RWPE2 (cell line): ENCODE data around the gene NSD1.
A peak's percentile ranks its signal among the peaks of the same experiment; 100 is the strongest.

Experiments used
- ATAC-seq: fragments of 200-7000 bp; cut with Tn5 transposase; 3 replicates; pipeline ENCODE4 v1.9.1; 2021; ENCODE audit warnings: low read depth
- DNase-seq: peaks from one replicate; pipeline ENCODE4 v3.0.0-alpha.2; 2020; ENCODE audit warnings: low spot score
- H3K27ac ChIP-seq: fragments of 450-650 bp; 2 replicates; pipeline ENCODE4 v1.5.1; 2017; ENCODE audit warnings: mild to moderate bottlenecking; ENCODE audit not compliant: poor library complexity, severe bottlenecking
- H3K27me3 ChIP-seq: fragments of 250-450 bp; sonication (Bioruptor Pico); 2 replicates; pipeline ENCODE4 v1.5.1; 2021; ENCODE audit warnings: mild to moderate bottlenecking, moderate library complexity; ENCODE audit not compliant: insufficient read depth, poor library complexity, severe bottlenecking
- H3K36me3 ChIP-seq: fragments of 250-450 bp; sonication (Bioruptor Pico); 2 replicates; pipeline ENCODE4 v1.5.1; 2020; ENCODE audit warnings: low read depth, mild to moderate bottlenecking, moderate library complexity
- H3K4me1 ChIP-seq: fragments of 250-450 bp; sonication (Bioruptor Pico); 2 replicates; pipeline ENCODE4 v1.5.1; 2021; ENCODE audit warnings: mild to moderate bottlenecking, moderate library complexity; ENCODE audit not compliant: insufficient read depth, poor library complexity, severe bottlenecking
- H3K4me3 ChIP-seq: fragments of 250-450 bp; sonication (Bioruptor Pico); 2 replicates; pipeline ENCODE4 v1.5.1; 2021; ENCODE audit warnings: mild to moderate bottlenecking, moderate library complexity; ENCODE audit not compliant: severe bottlenecking
- H3K9me3 ChIP-seq: fragments of 250-450 bp; sonication (Bioruptor Pico); 2 replicates; pipeline ENCODE4 v1.5.1; 2021; ENCODE audit warnings: mild to moderate bottlenecking, moderate library complexity; ENCODE audit not compliant: severe bottlenecking
- TF ChIP-seq, protein P1 (sequence below): fragments of 450-650 bp; IDR thresholded peaks from one replicate; pipeline ENCODE4 v1.5.1; 2017; ENCODE audit warnings: mild to moderate bottlenecking, moderate library complexity; ENCODE audit not compliant: poor library complexity, severe bottlenecking

The NSD1 gene

DNA sequence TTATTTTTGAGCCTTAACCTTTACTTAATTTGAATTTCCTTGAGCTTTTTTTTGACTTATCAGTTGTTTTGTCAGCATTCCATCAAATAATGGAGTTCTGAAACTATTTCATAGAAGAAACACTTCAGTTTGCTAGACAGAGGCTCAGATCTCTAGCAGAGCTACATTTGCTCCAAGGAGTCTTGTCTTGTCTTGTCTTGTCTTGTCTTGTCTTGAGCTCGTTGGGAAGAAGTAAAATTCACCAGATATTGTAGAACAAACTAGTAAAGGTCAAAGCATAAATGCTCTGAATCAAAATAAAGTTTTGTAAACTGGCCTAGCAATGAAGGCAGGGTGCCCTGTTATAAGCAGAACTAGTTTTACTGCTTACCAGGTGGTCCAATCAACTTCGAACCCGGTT lies 136.4 kb downstream of the NSD1 start:
- ATAC-seq = peak; percentile 44; the same call in 1 of the 3 replicates
- Histone ChIP-seq H3K4me3 (no peak overlapping the region), H3K4me1 (peaks cover 15% of the 10 kb centered on the region), H3K27me3 (no peaks in the 10 kb centered on the region), H3K9me3 (no peaks in the 10 kb centered on the region), H3K36me3 (peaks cover 85% of the 10 kb centered on the region), H3K27ac (no peak overlapping the region)
- TF ChIP-seq, protein P1, sequence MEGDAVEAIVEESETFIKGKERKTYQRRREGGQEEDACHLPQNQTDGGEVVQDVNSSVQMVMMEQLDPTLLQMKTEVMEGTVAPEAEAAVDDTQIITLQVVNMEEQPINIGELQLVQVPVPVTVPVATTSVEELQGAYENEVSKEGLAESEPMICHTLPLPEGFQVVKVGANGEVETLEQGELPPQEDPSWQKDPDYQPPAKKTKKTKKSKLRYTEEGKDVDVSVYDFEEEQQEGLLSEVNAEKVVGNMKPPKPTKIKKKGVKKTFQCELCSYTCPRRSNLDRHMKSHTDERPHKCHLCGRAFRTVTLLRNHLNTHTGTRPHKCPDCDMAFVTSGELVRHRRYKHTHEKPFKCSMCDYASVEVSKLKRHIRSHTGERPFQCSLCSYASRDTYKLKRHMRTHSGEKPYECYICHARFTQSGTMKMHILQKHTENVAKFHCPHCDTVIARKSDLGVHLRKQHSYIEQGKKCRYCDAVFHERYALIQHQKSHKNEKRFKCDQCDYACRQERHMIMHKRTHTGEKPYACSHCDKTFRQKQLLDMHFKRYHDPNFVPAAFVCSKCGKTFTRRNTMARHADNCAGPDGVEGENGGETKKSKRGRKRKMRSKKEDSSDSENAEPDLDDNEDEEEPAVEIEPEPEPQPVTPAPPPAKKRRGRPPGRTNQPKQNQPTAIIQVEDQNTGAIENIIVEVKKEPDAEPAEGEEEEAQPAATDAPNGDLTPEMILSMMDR = no peak
- DNase-seq = no peak

DNA sequence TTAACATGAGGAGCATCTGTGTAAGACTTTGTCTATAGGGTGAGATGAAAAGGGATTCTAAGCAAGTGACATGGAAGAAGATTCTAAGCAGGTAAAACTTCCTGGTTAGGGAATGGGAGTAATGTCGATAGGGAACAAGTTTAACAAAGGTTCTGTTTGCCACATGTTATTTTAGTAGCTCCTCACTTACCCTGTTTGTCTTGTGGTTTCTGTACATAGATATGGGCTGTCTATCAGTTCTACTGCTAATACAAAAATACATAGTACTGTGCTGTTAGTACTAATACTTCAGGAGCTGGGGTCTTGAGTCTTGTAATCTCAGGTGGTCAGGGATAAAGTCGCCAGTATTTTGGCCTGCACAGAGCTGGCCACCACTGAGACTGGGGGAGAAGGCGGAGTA lies 137.1 kb downstream of the NSD1 start:
- no peak for ATAC-seq
- no peak overlapping the region for H3K27ac ChIP-seq
- no peaks in the 10 kb centered on the region for H3K27me3 ChIP-seq
- H3K9me3 ChIP-seq = no peaks in the 10 kb centered on the region
- DNase-seq = no peak
- H3K36me3 ChIP-seq = peaks cover 91% of the 10 kb centered on the region
- H3K4me1 ChIP-seq = peaks cover 15% of the 10 kb centered on the region
- H3K4me3 ChIP-seq = no peak overlapping the region
- TF ChIP-seq, protein P1 = no peak

DNA sequence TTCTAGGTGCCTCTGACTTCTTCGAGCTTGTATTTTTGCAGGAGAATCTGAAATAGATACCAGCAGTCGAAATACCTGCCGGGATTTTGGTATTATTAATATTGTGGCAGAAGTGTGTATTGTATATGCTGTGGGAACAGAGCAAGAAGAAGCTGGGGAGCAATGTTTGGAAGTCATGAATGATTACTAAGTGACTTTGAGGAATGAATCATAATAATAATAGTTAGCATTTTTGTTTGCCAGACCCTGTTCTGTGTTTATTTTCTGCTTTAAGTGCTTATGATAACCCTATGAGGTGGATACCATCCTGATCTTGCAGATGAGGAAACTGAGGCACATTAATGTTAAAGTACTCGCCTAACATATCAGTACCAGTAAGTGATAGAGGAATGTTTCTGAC lies 137.5 kb downstream of the NSD1 start:
- H3K36me3 ChIP-seq = peaks cover 92% of the 10 kb centered on the region
- no peak overlapping the region for H3K4me3 ChIP-seq
- no peak overlapping the region for H3K27ac ChIP-seq
- ATAC-seq (no peak), DNase-seq (no peak)
- no peaks in the 10 kb centered on the region for H3K9me3 ChIP-seq
- no peaks in the 10 kb centered on the region for H3K27me3 ChIP-seq
- peaks cover 15% of the 10 kb centered on the region for H3K4me1 ChIP-seq
- TF ChIP-seq, protein P1 = no peak

DNA sequence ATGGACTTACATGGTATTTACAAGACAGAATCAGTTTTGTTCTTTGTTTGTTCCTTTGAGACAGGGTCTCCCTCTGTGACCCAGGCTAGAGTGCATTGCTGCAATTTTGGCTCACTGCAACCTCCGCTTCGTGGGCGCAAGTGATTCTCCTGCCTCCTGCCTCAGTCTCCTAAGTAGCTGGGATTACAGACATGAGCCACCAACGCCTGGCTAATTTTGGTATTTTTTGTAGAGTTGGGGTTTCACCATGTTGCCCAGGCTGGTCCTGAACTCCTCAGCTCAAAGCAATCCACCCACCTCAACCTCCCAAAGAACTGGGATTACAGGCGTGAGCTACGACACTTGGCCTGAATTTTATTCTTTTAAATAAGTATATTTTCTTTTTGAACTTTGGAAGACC lies 142.3 kb downstream of the NSD1 start:
- Histone ChIP-seq H3K9me3 (no peaks in the 10 kb centered on the region), H3K27ac (no peak overlapping the region), H3K27me3 (no peaks in the 10 kb centered on the region), H3K36me3 (peaks cover 86% of the 10 kb centered on the region), H3K4me3 (no peak overlapping the region), H3K4me1 (no peaks in the 10 kb centered on the region)
- no peak for ATAC-seq
- TF ChIP-seq, protein P1 = no peak
- no peak for DNase-seq

DNA sequence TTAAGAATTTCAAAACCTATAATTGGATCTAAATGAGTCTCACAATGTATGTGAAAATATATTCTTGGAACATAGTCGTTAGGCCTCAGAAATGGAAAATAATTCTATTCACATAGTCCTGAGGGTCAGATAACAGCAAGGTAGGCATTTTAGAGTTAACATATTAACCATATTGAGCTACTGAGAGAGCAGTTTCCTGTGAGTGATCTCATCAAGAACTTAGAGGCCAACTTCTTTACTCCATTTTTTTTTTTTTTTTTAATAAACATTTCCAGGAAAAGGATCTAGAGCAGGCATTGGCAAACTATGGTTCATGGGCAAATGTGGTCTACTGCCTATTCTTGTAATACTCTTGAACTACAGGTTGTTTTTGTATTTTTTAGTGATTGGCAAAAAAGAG lies 143.3 kb downstream of the NSD1 start:
- TF ChIP-seq, protein P1 = no peak
- Histone ChIP-seq H3K4me3 (no peak overlapping the region), H3K27ac (no peak overlapping the region), H3K9me3 (no peaks in the 10 kb centered on the region), H3K27me3 (no peaks in the 10 kb centered on the region), H3K4me1 (no peaks in the 10 kb centered on the region), H3K36me3 (peaks cover 89% of the 10 kb centered on the region)
- DNase-seq (no peak), ATAC-seq (no peak)
